Skin of body (tissue), 2 donors: ENCODE results near the gene NHEJ1. TPM values are rescaled to one million over a fixed set of nuclear protein-coding genes. Genes with fewer than 3 reads are reported as not detected.

ENCODE experiments used
- DNase-seq: peaks from one replicate; lab custom pipeline; 2025; lab: John Stamatoyannopoulos, UW
- total RNA-seq: library from RNA; depleted of rRNA; stranded (reverse); fragments of >200 nt; gene quantifications from one replicate; pipeline ENCODE4 v1.2.3, GENCODE V29; 2014

The NHEJ1 gene
- total RNA-seq, 1 donor from 2014 or later, result 10.7 TPM

GRCh38 chr2:219087848-219088247 lies 72.8 kb downstream of the NHEJ1 start:
- DNase-seq, result no peak

GRCh38 chr2:219087361-219087760 lies 73.3 kb downstream of the NHEJ1 start:
- DNase-seq, result no peak

- DNase-seq, result no peak
These were observed 74.4 kb downstream of the NHEJ1 start for GRCh38 chr2:219086196-219086595.

- no peak for DNase-seq
These were observed 75.8 kb downstream of the NHEJ1 start for GRCh38 chr2:219084791-219085190.

GRCh38 chr2:219082332-219082958 lies 78.2 kb downstream of the NHEJ1 start:
- DNase-seq, result no peak

GRCh38 chr2:219081701-219082331 lies 78.8 kb downstream of the NHEJ1 start:
- DNase-seq, result no peak

GRCh38 chr2:219081096-219081495 lies 79.5 kb downstream of the NHEJ1 start:
- no peak for DNase-seq

- no peak for DNase-seq
These were observed 81.2 kb downstream of the NHEJ1 start for GRCh38 chr2:219079417-219079816.

GRCh38 chr2:219078951-219079350 lies 81.7 kb downstream of the NHEJ1 start:
- no peak for DNase-seq

- no peak for DNase-seq
These were observed 82.5 kb downstream of the NHEJ1 start for GRCh38 chr2:219078126-219078525.

GRCh38 chr2:219076253-219076652 lies 84.4 kb downstream of the NHEJ1 start:
- DNase-seq, result no peak

- DNase-seq, result no peak
These were observed 87.0 kb downstream of the NHEJ1 start for GRCh38 chr2:219073413-219074129.

GRCh38 chr2:219072741-219073250 lies 87.8 kb downstream of the NHEJ1 start:
- no peak for DNase-seq

- no peak for DNase-seq
These were observed 89.3 kb downstream of the NHEJ1 start for GRCh38 chr2:219071131-219071816.

- DNase-seq, result no peak
These were observed 95.1 kb downstream of the NHEJ1 start for GRCh38 chr2:219065484-219065883.

GRCh38 chr2:219062081-219062480 lies 98.5 kb downstream of the NHEJ1 start:
- DNase-seq, result no peak

GRCh38 chr2:219060821-219061791 lies 99.5 kb downstream of the NHEJ1 start, which contains the start of gene IHH:
Gene IHH, minus strand, starts transcription at chr2:219060921. Its CDS starts 454 bp downstream, at chr2:219060467.
- no peak for DNase-seq

GRCh38 chr2:219059725-219060682 lies 100.6 kb downstream of the NHEJ1 start:
- no peak for DNase-seq

- no peak for DNase-seq
These were observed 101.3 kb downstream of the NHEJ1 start for GRCh38 chr2:219059375-219059724.
